OCI-LY1 (cell line): Measurements from ENCODE around the gene C9orf50.

Experiments
- H2AFZ ChIP-seq: fragments of 200-600 bp; sonication (generic), shearing (Covaris generic); 2 replicates; pipeline ENCODE4 v1.6.0; 2014; ENCODE audit warnings: antibody characterized with exemption, mild to moderate bottlenecking, low read length
- H3F3A ChIP-seq: fragments of 200-600 bp; sonication (generic), shearing (Covaris generic); 2 replicates; pipeline ENCODE4 v1.6.0; 2014; ENCODE audit warnings: mild to moderate bottlenecking, antibody characterized with exemption, low read length, moderate library complexity; ENCODE audit not compliant: insufficient read depth
- H3K27ac ChIP-seq: fragments of 200-600 bp; sonication (generic); 2 replicates; pipeline ENCODE4 v1.5.1; 2014; ENCODE audit warnings: low read length, mixed run types, mild to moderate bottlenecking, low read depth; ENCODE audit not compliant: poor library complexity, severe bottlenecking
- H3K27me3 ChIP-seq: fragments of 200-600 bp; sonication (generic); 2 replicates; pipeline ENCODE4 v1.6.0; 2014; ENCODE audit warnings: antibody characterized with exemption, mild to moderate bottlenecking, low read length, moderate library complexity; ENCODE audit not compliant: insufficient read depth
- H3K36me3 ChIP-seq: fragments of 200-600 bp; sonication (generic); 2 replicates; pipeline ENCODE4 v1.6.1; 2014; ENCODE audit warnings: mild to moderate bottlenecking, antibody characterized with exemption, low read length, moderate library complexity, mixed read lengths; ENCODE audit not compliant: insufficient read depth
- H3K4me1 ChIP-seq: fragments of 200-600 bp; sonication (generic); 2 replicates; pipeline ENCODE4 v1.5.1; 2014; ENCODE audit warnings: mild to moderate bottlenecking, low read length, moderate library complexity; ENCODE audit not compliant: insufficient read depth, severe bottlenecking
- H3K4me2 ChIP-seq: fragments of 200-600 bp; sonication (generic), shearing (Covaris generic); 2 replicates; pipeline ENCODE4 v1.6.1; 2014; ENCODE audit warnings: low read length
- H3K4me3 ChIP-seq: fragments of 200-600 bp; sonication (generic); 2 replicates; pipeline ENCODE4 v1.5.1; 2014; ENCODE audit warnings: low read length, low read depth, mild to moderate bottlenecking, mixed read lengths; ENCODE audit not compliant: poor library complexity, severe bottlenecking
- H3K79me2 ChIP-seq: fragments of 200-600 bp; shearing (Covaris generic); 2 replicates; pipeline ENCODE4 v1.6.1; 2016; ENCODE audit warnings: mixed run types, low read length, mixed read lengths; ENCODE audit not compliant: insufficient read depth
- H3K9ac ChIP-seq: fragments of 200-600 bp; sonication (generic), shearing (Covaris generic); 2 replicates; pipeline ENCODE4 v1.6.1; 2014; ENCODE audit warnings: mild to moderate bottlenecking, low read length, mixed read lengths
- H3K9me2 ChIP-seq: fragments of 200-600 bp; sonication (generic), shearing (Covaris generic); 2 replicates; pipeline ENCODE4 v1.6.1; 2014; ENCODE audit warnings: low read depth, mild to moderate bottlenecking, low read length, mixed read lengths
- H3K9me3 ChIP-seq: fragments of 200-600 bp; shearing (Covaris generic); 2 replicates; pipeline ENCODE4 v1.6.1; 2014; ENCODE audit warnings: low read length, mixed read lengths
- H4K20me1 ChIP-seq: fragments of 200-600 bp; sonication (generic), shearing (Covaris generic); 2 replicates; pipeline ENCODE4 v1.6.0; 2016; ENCODE audit warnings: mild to moderate bottlenecking, low read length; ENCODE audit not compliant: insufficient read depth
- CTCF ChIP-seq: fragments of 200-600 bp; sonication (generic), shearing (Covaris generic); IDR thresholded peaks from 2 replicates; pipeline ENCODE4 v1.5.1; 2017; ENCODE audit warnings: mild to moderate bottlenecking, antibody characterized with exemption, low read length, moderate library complexity, mixed read lengths
- EZH2 ChIP-seq: fragments of 200-600 bp; sonication (generic), shearing (Covaris generic); IDR thresholded peaks from 2 replicates; pipeline ENCODE4 v1.8.0; 2017; ENCODE audit warnings: borderline replicate concordance, mixed run types, mild to moderate bottlenecking, antibody characterized with exemption, low read length, moderate library complexity, mixed read lengths

The C9orf50 gene

GRCh38 chr9:129586245-129586644 lies 34.7 kb downstream of the C9orf50 start:
- no peak overlapping the region for H3K4me2 ChIP-seq
- H3K27me3 ChIP-seq, result 0 out of 2 replicates have a peak, but pooled peaks cover 5% of the 10 kb centered on the region
- H3K36me3 ChIP-seq, result no peaks in the 10 kb centered on the region
- H3F3A ChIP-seq, result no peaks in the 10 kb centered on the region
- H3K9me2 ChIP-seq, result no peaks in the 10 kb centered on the region
- H3K27ac ChIP-seq, result no peak overlapping the region
- H3K4me1 ChIP-seq, result peaks cover 4% of the 10 kb centered on the region
- H3K79me2 ChIP-seq, result no peaks in the 10 kb centered on the region
- H3K4me3 ChIP-seq, result no peak overlapping the region
- TF ChIP-seq CTCF, result no peak
- no peak for TF ChIP-seq EZH2
- no peak overlapping the region for H3K9ac ChIP-seq
- H4K20me1 ChIP-seq, result no peaks in the 10 kb centered on the region
- no peak overlapping the region for H2AFZ ChIP-seq
- no peaks in the 10 kb centered on the region for H3K9me3 ChIP-seq

GRCh38 chr9:129585352-129585751 lies 35.5 kb downstream of the C9orf50 start:
- H3K4me3 ChIP-seq, result no peak overlapping the region
- no peaks in the 10 kb centered on the region for H4K20me1 ChIP-seq
- H3K4me2 ChIP-seq, result no peak overlapping the region
- no peaks in the 10 kb centered on the region for H3K9me2 ChIP-seq
- H3K27ac ChIP-seq, result no peak overlapping the region
- 0 out of 2 replicates have a peak, but pooled peaks cover 5% of the 10 kb centered on the region for H3K27me3 ChIP-seq
- TF ChIP-seq EZH2 (no peak), CTCF (no peak)
- no peaks in the 10 kb centered on the region for H3K9me3 ChIP-seq
- H3K4me1 ChIP-seq, result peaks cover 6% of the 10 kb centered on the region
- no peaks in the 10 kb centered on the region for H3K79me2 ChIP-seq
- no peak overlapping the region for H2AFZ ChIP-seq
- no peak overlapping the region for H3K9ac ChIP-seq
- no peaks in the 10 kb centered on the region; the same call in 1 of the 2 replicates for H3K36me3 ChIP-seq
- H3F3A ChIP-seq, result no peaks in the 10 kb centered on the region

- Histone ChIP-seq H3K4me2 (no peak overlapping the region; the same call in 1 of the 2 replicates), H3K79me2 (no peaks in the 10 kb centered on the region), H3K27ac (no peak overlapping the region), H3K9me2 (no peaks in the 10 kb centered on the region), H3K9me3 (no peaks in the 10 kb centered on the region), H3K9ac (no peak overlapping the region), H3F3A (no peaks in the 10 kb centered on the region), H3K4me1 (peaks cover 9% of the 10 kb centered on the region), H4K20me1 (no peaks in the 10 kb centered on the region), H3K27me3 (0 out of 2 replicates have a peak, but pooled peaks cover 5% of the 10 kb centered on the region), H2AFZ (peak overlapping the region; percentile 96), H3K4me3 (no peak overlapping the region), H3K36me3 (no peaks in the 10 kb centered on the region; the same call in 1 of the 2 replicates)
- TF ChIP-seq EZH2, result no peak
- TF ChIP-seq CTCF, result no peak
Measured at GRCh38 chr9:129584136-129584535, 36.8 kb downstream of the C9orf50 start.
